ENCODE data around the gene STK32C.

Gene STK32C

GRCh38 chr10:132250481-132251475 is 57.0 kb downstream of the STK32C start:
- Histone ChIP-seq H3K79me2 (ENCODE audit: control insufficient read depth, insufficient read depth, low read length, unreplicated experiment) (no peaks in the 10 kb centered on the region), H3K4me1 (ENCODE audit: control insufficient read depth, insufficient read depth, low read length, unreplicated experiment) (no peaks in the 10 kb centered on the region), H3K36me3 (ENCODE audit: insufficient read depth, low read length) (no peaks in the 10 kb centered on the region), H2AFZ (ENCODE audit: low read length, unreplicated experiment) (no peak overlapping the region), H3K27me3 (ENCODE audit: insufficient read depth, low read length) (no peaks in the 10 kb centered on the region), H3K4me3 (ENCODE audit: low read depth, low read length) (no peak overlapping the region), H3K27ac (ENCODE audit: low read depth, low read length) (no peak overlapping the region)

GRCh38 chr10:132249824-132250375 is 57.9 kb downstream of the STK32C start:
- Histone ChIP-seq H3K79me2 (ENCODE audit: control insufficient read depth, insufficient read depth, low read length, unreplicated experiment) (no peaks in the 10 kb centered on the region), H3K4me1 (ENCODE audit: control insufficient read depth, insufficient read depth, low read length, unreplicated experiment) (no peaks in the 10 kb centered on the region)

GRCh38 chr10:132249226-132249724 is 58.5 kb downstream of the STK32C start:
- Histone ChIP-seq H3K36me3 (ENCODE audit: insufficient read depth, low read length) (no peaks in the 10 kb centered on the region), H3K27ac (ENCODE audit: low read depth, low read length) (no peak overlapping the region), H3K27me3 (ENCODE audit: insufficient read depth, low read length) (no peaks in the 10 kb centered on the region), H3K4me1 (ENCODE audit: control insufficient read depth, insufficient read depth, low read length, unreplicated experiment) (no peaks in the 10 kb centered on the region), H3K4me3 (ENCODE audit: low read depth, low read length) (no peak overlapping the region), H3K79me2 (ENCODE audit: control insufficient read depth, insufficient read depth, low read length, unreplicated experiment) (no peaks in the 10 kb centered on the region), H2AFZ (ENCODE audit: low read length, unreplicated experiment) (no peak overlapping the region)

More at GRCh38 chr10:132249824-132250375, 57.9 kb downstream of the STK32C start:
- Histone ChIP-seq H3K36me3 (ENCODE audit: insufficient read depth, low read length) (no peaks in the 10 kb centered on the region), H3K27ac (ENCODE audit: low read depth, low read length) (no peak overlapping the region), H3K27me3 (ENCODE audit: insufficient read depth, low read length) (no peaks in the 10 kb centered on the region), H2AFZ (ENCODE audit: low read length, unreplicated experiment) (no peak overlapping the region), H3K4me3 (ENCODE audit: low read depth, low read length) (no peak overlapping the region)

- no peak overlapping the region for H2AFZ ChIP-seq (ENCODE audit: low read length, unreplicated experiment)
- H3K4me1 ChIP-seq (ENCODE audit: control insufficient read depth, insufficient read depth, low read length, unreplicated experiment): no peaks in the 10 kb centered on the region
Measured at GRCh38 chr10:132248455-132249225, 59.1 kb downstream of the STK32C start.

GRCh38 chr10:132247943-132248342 is 59.8 kb downstream of the STK32C start:
- H2AFZ ChIP-seq (ENCODE audit: low read length, unreplicated experiment): no peak overlapping the region
- no peaks in the 10 kb centered on the region for H3K79me2 ChIP-seq (ENCODE audit: control insufficient read depth, insufficient read depth, low read length, unreplicated experiment)
- H3K36me3 ChIP-seq (ENCODE audit: insufficient read depth, low read length): no peaks in the 10 kb centered on the region
- no peak overlapping the region for H3K27ac ChIP-seq (ENCODE audit: low read depth, low read length)
- H3K27me3 ChIP-seq (ENCODE audit: insufficient read depth, low read length): no peaks in the 10 kb centered on the region
- H3K4me3 ChIP-seq (ENCODE audit: low read depth, low read length): no peak overlapping the region
- H3K4me1 ChIP-seq (ENCODE audit: control insufficient read depth, insufficient read depth, low read length, unreplicated experiment): no peaks in the 10 kb centered on the region

More at GRCh38 chr10:132248455-132249225, 59.1 kb downstream of the STK32C start:
- H3K79me2 ChIP-seq (ENCODE audit: control insufficient read depth, insufficient read depth, low read length, unreplicated experiment): no peaks in the 10 kb centered on the region
- no peak overlapping the region for H3K4me3 ChIP-seq (ENCODE audit: low read depth, low read length)
- H3K27me3 ChIP-seq (ENCODE audit: insufficient read depth, low read length): no peaks in the 10 kb centered on the region
- no peak overlapping the region for H3K27ac ChIP-seq (ENCODE audit: low read depth, low read length)
- no peaks in the 10 kb centered on the region for H3K36me3 ChIP-seq (ENCODE audit: insufficient read depth, low read length)

- Histone ChIP-seq H3K27ac (ENCODE audit: low read depth, low read length) (no peak overlapping the region), H3K27me3 (ENCODE audit: insufficient read depth, low read length) (no peaks in the 10 kb centered on the region), H3K36me3 (ENCODE audit: insufficient read depth, low read length) (no peaks in the 10 kb centered on the region), H3K4me1 (ENCODE audit: control insufficient read depth, insufficient read depth, low read length, unreplicated experiment) (no peaks in the 10 kb centered on the region), H3K79me2 (ENCODE audit: control insufficient read depth, insufficient read depth, low read length, unreplicated experiment) (no peaks in the 10 kb centered on the region), H3K4me3 (ENCODE audit: low read depth, low read length) (no peak overlapping the region), H2AFZ (ENCODE audit: low read length, unreplicated experiment) (no peak overlapping the region)
Measured at GRCh38 chr10:132246296-132246695, 61.5 kb downstream of the STK32C start.

GRCh38 chr10:132245056-132245455 is 62.7 kb downstream of the STK32C start:
- Histone ChIP-seq H3K36me3 (ENCODE audit: insufficient read depth, low read length) (no peaks in the 10 kb centered on the region), H2AFZ (ENCODE audit: low read length, unreplicated experiment) (no peak overlapping the region), H3K27ac (ENCODE audit: low read depth, low read length) (no peak overlapping the region), H3K4me3 (ENCODE audit: low read depth, low read length) (no peak overlapping the region), H3K27me3 (ENCODE audit: insufficient read depth, low read length) (no peaks in the 10 kb centered on the region), H3K79me2 (ENCODE audit: control insufficient read depth, insufficient read depth, low read length, unreplicated experiment) (no peaks in the 10 kb centered on the region), H3K4me1 (ENCODE audit: control insufficient read depth, insufficient read depth, low read length, unreplicated experiment) (no peaks in the 10 kb centered on the region)

GRCh38 chr10:132243626-132244025 is 64.1 kb downstream of the STK32C start:
- no peak overlapping the region for H3K4me3 ChIP-seq (ENCODE audit: low read depth, low read length)
- no peaks in the 10 kb centered on the region for H3K36me3 ChIP-seq (ENCODE audit: insufficient read depth, low read length)
- no peaks in the 10 kb centered on the region for H3K79me2 ChIP-seq (ENCODE audit: control insufficient read depth, insufficient read depth, low read length, unreplicated experiment)
- H3K27ac ChIP-seq (ENCODE audit: low read depth, low read length): no peak overlapping the region
- no peak overlapping the region for H2AFZ ChIP-seq (ENCODE audit: low read length, unreplicated experiment)
- no peaks in the 10 kb centered on the region for H3K27me3 ChIP-seq (ENCODE audit: insufficient read depth, low read length)
- no peaks in the 10 kb centered on the region for H3K4me1 ChIP-seq (ENCODE audit: control insufficient read depth, insufficient read depth, low read length, unreplicated experiment)

GRCh38 chr10:132243141-132243540 is 64.6 kb downstream of the STK32C start:
- H2AFZ ChIP-seq (ENCODE audit: low read length, unreplicated experiment): no peak overlapping the region
- H3K79me2 ChIP-seq (ENCODE audit: control insufficient read depth, insufficient read depth, low read length, unreplicated experiment): no peaks in the 10 kb centered on the region
- H3K27ac ChIP-seq (ENCODE audit: low read depth, low read length): no peak overlapping the region
- H3K4me3 ChIP-seq (ENCODE audit: low read depth, low read length): no peak overlapping the region
- H3K4me1 ChIP-seq (ENCODE audit: control insufficient read depth, insufficient read depth, low read length, unreplicated experiment): no peaks in the 10 kb centered on the region
- H3K27me3 ChIP-seq (ENCODE audit: insufficient read depth, low read length): no peaks in the 10 kb centered on the region
- no peaks in the 10 kb centered on the region for H3K36me3 ChIP-seq (ENCODE audit: insufficient read depth, low read length)

GRCh38 chr10:132242103-132242840 is 65.5 kb downstream of the STK32C start:
- Histone ChIP-seq H3K79me2 (ENCODE audit: control insufficient read depth, insufficient read depth, low read length, unreplicated experiment) (no peaks in the 10 kb centered on the region), H2AFZ (ENCODE audit: low read length, unreplicated experiment) (no peak overlapping the region), H3K27ac (ENCODE audit: low read depth, low read length) (no peak overlapping the region), H3K36me3 (ENCODE audit: insufficient read depth, low read length) (no peaks in the 10 kb centered on the region), H3K4me1 (ENCODE audit: control insufficient read depth, insufficient read depth, low read length, unreplicated experiment) (no peaks in the 10 kb centered on the region), H3K27me3 (ENCODE audit: insufficient read depth, low read length) (no peaks in the 10 kb centered on the region), H3K4me3 (ENCODE audit: low read depth, low read length) (no peak overlapping the region)

Data from ACC112 (cell line).